MM.1S (cell line): Measurements from ENCODE around the gene KCNN2.

Experiments
- DNase-seq: peaks from one replicate; pipeline ENCODE4 v3.0.0-alpha.2; 2015
- H2AFZ ChIP-seq: fragments of 300-600 bp; sonication (generic); 2 replicates; pipeline ENCODE4 v1.6.0; 2016; ENCODE audit warnings: antibody characterized with exemption, low read length
- H3F3A ChIP-seq: fragments of 300-600 bp; sonication (generic); 2 replicates; pipeline ENCODE4 v1.6.1; 2016; ENCODE audit warnings: mild to moderate bottlenecking, antibody characterized with exemption, low read length, moderate library complexity, mixed read lengths; ENCODE audit not compliant: insufficient read depth
- H3K27ac ChIP-seq: fragments of 300-600 bp; sonication (generic); 2 replicates; pipeline ENCODE4 v1.5.1; 2016; ENCODE audit warnings: mild to moderate bottlenecking, low read length
- H3K27me3 ChIP-seq: fragments of 300-600 bp; sonication (generic); replicated peaks from 2 replicates; pipeline ENCODE4 v1.6.0; 2016; ENCODE audit warnings: low read length; ENCODE audit not compliant: insufficient read depth
- H3K36me3 ChIP-seq: fragments of 300-600 bp; sonication (generic); replicated peaks from 2 replicates; pipeline ENCODE4 v1.6.1; 2016; ENCODE audit warnings: mild to moderate bottlenecking, low read length, mixed read lengths; ENCODE audit not compliant: insufficient read depth
- H3K4me1 ChIP-seq: fragments of 300-600 bp; sonication (generic); 2 replicates; pipeline ENCODE4 v1.6.1; 2016; ENCODE audit warnings: low read length, mixed read lengths
- H3K4me2 ChIP-seq: fragments of 300-600 bp; sonication (generic); 2 replicates; pipeline ENCODE4 v1.6.0; 2016; ENCODE audit warnings: low read depth, low read length
- H3K4me3 ChIP-seq: fragments of 300-600 bp; sonication (generic); 2 replicates; pipeline ENCODE4 v1.5.1; 2016; ENCODE audit warnings: low read length, mixed read lengths
- H3K79me2 ChIP-seq: fragments of 300-600 bp; sonication (generic); 2 replicates; pipeline ENCODE4 v1.6.1; 2016; ENCODE audit warnings: mixed run types, low read length, mixed read lengths
- H3K9ac ChIP-seq: fragments of 300-600 bp; sonication (generic); 2 replicates; pipeline ENCODE4 v1.6.1; 2016; ENCODE audit warnings: low read length, mixed read lengths
- H3K9me2 ChIP-seq: fragments of 300-600 bp; sonication (generic); replicated peaks from 2 replicates; pipeline ENCODE4 v1.6.1; 2016; ENCODE audit warnings: mild to moderate bottlenecking, low read length, mixed read lengths; ENCODE audit not compliant: insufficient read depth
- H3K9me3 ChIP-seq: fragments of 300-600 bp; sonication (generic); replicated peaks from 2 replicates; pipeline ENCODE4 v1.6.1; 2016; ENCODE audit warnings: mild to moderate bottlenecking, low read length, mixed read lengths; ENCODE audit not compliant: insufficient read depth
- H4K20me1 ChIP-seq: fragments of 300-600 bp; sonication (generic); 2 replicates; pipeline ENCODE4 v1.6.1; 2016; ENCODE audit warnings: mild to moderate bottlenecking, low read length, moderate library complexity, mixed read lengths; ENCODE audit not compliant: insufficient read depth
- EZH2 ChIP-seq: fragments of 300-600 bp; sonication (generic); optimal IDR thresholded peaks from 2 replicates; pipeline ENCODE3; 2017; ENCODE audit warnings: low read depth, mild to moderate bottlenecking, antibody characterized with exemption, low read length, mixed read lengths
- EZH2phosphoT487 ChIP-seq: fragments of 300-600 bp; sonication (generic); IDR thresholded peaks from 2 replicates; pipeline ENCODE4 v1.6.1; 2018; ENCODE audit warnings: antibody characterized with exemption, low read length
- TF ChIP-seq, protein P1 (sequence below): fragments of 300-600 bp; sonication (generic); IDR thresholded peaks from 2 replicates; pipeline ENCODE4 v1.5.1; 2016; ENCODE audit warnings: antibody characterized with exemption, low read length, mixed read lengths

KCNN2 gene

DNA sequence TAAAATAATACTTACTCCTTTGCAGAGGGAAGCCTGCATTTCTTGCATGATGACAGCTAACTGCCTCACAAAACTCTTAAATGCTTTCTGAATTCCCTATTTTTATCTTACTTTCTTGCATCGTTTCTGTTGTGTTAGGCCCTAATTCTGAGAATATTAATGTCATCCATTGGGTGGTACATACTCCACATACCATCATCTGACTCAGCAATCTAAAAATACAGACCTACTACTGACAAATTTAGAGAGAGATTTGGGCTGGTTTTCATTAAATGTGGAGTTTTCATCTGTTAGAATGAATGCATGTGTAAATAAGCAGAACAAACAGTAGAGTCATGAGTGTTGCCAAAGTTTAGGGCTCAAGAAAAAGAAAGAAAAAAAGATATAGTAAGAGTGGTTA, 26.5 kb upstream of the KCNN2 start:
- Histone ChIP-seq H3K27me3 (no peaks in the 10 kb centered on the region), H2AFZ (no peak overlapping the region), H3K79me2 (no peaks in the 10 kb centered on the region), H3F3A (no peaks in the 10 kb centered on the region), H3K36me3 (no peaks in the 10 kb centered on the region), H3K9me2 (no peaks in the 10 kb centered on the region), H3K9ac (no peak overlapping the region), H3K4me1 (no peaks in the 10 kb centered on the region), H3K4me3 (no peak overlapping the region), H3K9me3 (no peaks in the 10 kb centered on the region), H4K20me1 (no peaks in the 10 kb centered on the region), H3K4me2 (no peak overlapping the region), H3K27ac (no peak overlapping the region)
- no peak for DNase-seq
- TF ChIP-seq EZH2 (no peak), EZH2phosphoT487 (no peak)
- TF ChIP-seq, protein P1, sequence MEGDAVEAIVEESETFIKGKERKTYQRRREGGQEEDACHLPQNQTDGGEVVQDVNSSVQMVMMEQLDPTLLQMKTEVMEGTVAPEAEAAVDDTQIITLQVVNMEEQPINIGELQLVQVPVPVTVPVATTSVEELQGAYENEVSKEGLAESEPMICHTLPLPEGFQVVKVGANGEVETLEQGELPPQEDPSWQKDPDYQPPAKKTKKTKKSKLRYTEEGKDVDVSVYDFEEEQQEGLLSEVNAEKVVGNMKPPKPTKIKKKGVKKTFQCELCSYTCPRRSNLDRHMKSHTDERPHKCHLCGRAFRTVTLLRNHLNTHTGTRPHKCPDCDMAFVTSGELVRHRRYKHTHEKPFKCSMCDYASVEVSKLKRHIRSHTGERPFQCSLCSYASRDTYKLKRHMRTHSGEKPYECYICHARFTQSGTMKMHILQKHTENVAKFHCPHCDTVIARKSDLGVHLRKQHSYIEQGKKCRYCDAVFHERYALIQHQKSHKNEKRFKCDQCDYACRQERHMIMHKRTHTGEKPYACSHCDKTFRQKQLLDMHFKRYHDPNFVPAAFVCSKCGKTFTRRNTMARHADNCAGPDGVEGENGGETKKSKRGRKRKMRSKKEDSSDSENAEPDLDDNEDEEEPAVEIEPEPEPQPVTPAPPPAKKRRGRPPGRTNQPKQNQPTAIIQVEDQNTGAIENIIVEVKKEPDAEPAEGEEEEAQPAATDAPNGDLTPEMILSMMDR, result no peak

DNA sequence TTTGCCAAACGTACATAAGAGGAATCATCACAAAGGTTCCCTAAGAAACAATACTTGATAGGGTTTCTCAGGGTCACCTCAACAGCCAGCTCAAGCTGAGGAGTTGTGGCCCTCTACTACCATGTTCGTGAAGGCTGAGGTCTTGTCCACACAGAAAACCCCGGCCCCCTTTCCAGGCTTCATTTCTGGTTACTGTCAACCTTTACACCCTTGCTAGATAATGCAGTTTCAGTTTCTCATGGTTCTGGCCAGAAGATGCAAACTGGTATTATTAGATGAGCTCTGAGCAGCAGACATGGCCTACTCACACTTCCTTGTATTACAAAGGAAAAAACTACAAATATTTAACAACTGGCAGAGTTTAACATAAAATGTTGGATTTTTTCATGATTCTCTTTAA, 22.8 kb upstream of the KCNN2 start:
- Histone ChIP-seq H2AFZ (peak overlapping the region; percentile 40), H3K36me3 (no peaks in the 10 kb centered on the region), H3K27me3 (no peaks in the 10 kb centered on the region), H3K9ac (no peak overlapping the region), H3K9me3 (no peaks in the 10 kb centered on the region), H3K9me2 (no peaks in the 10 kb centered on the region), H3K79me2 (no peaks in the 10 kb centered on the region), H3K4me2 (no peak overlapping the region), H3K4me3 (no peak overlapping the region), H3K27ac (no peak overlapping the region), H3F3A (no peaks in the 10 kb centered on the region), H3K4me1 (no peaks in the 10 kb centered on the region), H4K20me1 (no peaks in the 10 kb centered on the region)
- DNase-seq, result peak; percentile 26
- no peak for TF ChIP-seq EZH2
- TF ChIP-seq EZH2phosphoT487, result no peak
- TF ChIP-seq, protein P1, result no peak

DNA sequence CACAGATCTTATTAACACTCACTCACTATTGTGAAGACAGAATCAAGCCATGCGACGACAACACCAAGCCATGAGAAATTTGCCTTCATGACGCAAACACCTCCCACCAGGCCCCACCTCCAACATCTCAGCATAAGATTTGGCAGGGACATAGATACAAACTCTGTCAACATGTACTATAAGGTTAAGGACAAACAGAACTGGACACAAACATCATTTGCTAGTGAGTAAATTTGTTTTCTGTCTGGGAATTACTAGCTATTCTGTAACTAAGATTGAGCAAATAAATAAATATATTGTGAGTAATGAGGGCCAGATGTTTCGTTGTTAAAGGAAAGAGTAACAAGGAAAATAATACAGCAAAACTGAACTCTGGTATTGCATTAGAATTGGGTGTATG, 15.7 kb upstream of the KCNN2 start:
- Histone ChIP-seq H3K36me3 (no peaks in the 10 kb centered on the region), H3K4me1 (no peaks in the 10 kb centered on the region), H3K9me3 (no peaks in the 10 kb centered on the region), H3F3A (no peaks in the 10 kb centered on the region), H4K20me1 (no peaks in the 10 kb centered on the region), H3K27ac (no peak overlapping the region), H2AFZ (no peak overlapping the region), H3K9me2 (no peaks in the 10 kb centered on the region), H3K4me2 (no peak overlapping the region), H3K27me3 (no peaks in the 10 kb centered on the region), H3K9ac (no peak overlapping the region), H3K4me3 (no peak overlapping the region), H3K79me2 (no peaks in the 10 kb centered on the region)
- DNase-seq, result no peak
- TF ChIP-seq, protein P1, result no peak
- TF ChIP-seq EZH2 (no peak), EZH2phosphoT487 (no peak)
